ENCODE data around the gene CNPY4. TPM values are rescaled to one million over a fixed set of nuclear protein-coding genes. Genes with fewer than 3 reads are reported as not detected.
A peak's percentile ranks its signal among the peaks of the same experiment; 100 is the strongest.

CNPY4 gene
- total and polyA plus RNA-seq, 10 of the 15 experiments (the other 5 are each of a cell fraction or from before 2014, with no cell fraction given): 2.5 to 9.2 (median 6.8) TPM

GRCh38 chr7:100156331-100157068, 37.1 kb downstream of the CNPY4 start (continued):
- TF ChIP-seq CEBPZ (IDR thresholded peaks at IDR 0.05; ENCODE audit: low read depth, low read length) (no peak), SIX5 (IDR thresholded peaks at IDR 0.05; ENCODE audit: low read depth, low read length, severe bottlenecking) (no peak)

GRCh38 chr7:100157069-100157333, 37.6 kb downstream of the CNPY4 start:
- H3K27ac ChIP-seq (ENCODE audit: control insufficient read depth, insufficient read depth): no peak overlapping the region
- peaks cover 16% of the 10 kb centered on the region for H3K79me2 ChIP-seq (ENCODE audit: control insufficient read depth, insufficient read depth, low read length)
- no TSS peak for BruUV-seq (replicated peaks)
- ATAC-seq (no peak), DNase-seq (ENCODE audit: low read depth, low spot score) (no peak), FAIRE-seq (no peak)
- peaks cover 0 to 15% of the 10 kb centered on the region in 2 experiments for H3K36me3 ChIP-seq (ENCODE audit: control insufficient read depth in 2 of 2, insufficient read depth in 2 of 2, low read length in 1 of 2)
- in situ Hi-C loops (cut with MboI): no loop called here
- H3K4me1 ChIP-seq (ENCODE audit: control insufficient read depth, insufficient read depth, low read length): peaks cover 13% of the 10 kb centered on the region; the same call in 1 of the 2 replicates
- RAD21 ChIA-PET (ENCODE audit: unreplicated experiment): interaction anchor here (0.7 to 1.4 kb wide), 5 partner anchors 8 to 251 kb away, joined by 3 to 8 read pairs (median 4); partner anchors contain the start of genes GAL3ST4 and LAMTOR4
- POLR2A ChIA-PET: interaction anchor here (0.8 to 3.7 kb wide), 6 partner anchors 9 to 538 kb away, joined by 3 to 28 read pairs (median 4); partner anchors contain the start of genes AP4M1, GAL3ST4, LAMTOR4 and MCM7
- SMC1A ChIA-PET (ENCODE audit: uncharacterized antibody, unreplicated experiment): interaction anchor here (1.0 to 1.3 kb wide), 4 partner anchors 28 to 53 kb away, joined by 3 to 4 read pairs (median 3); no protein-coding TSS in a partner anchor
- no peaks in the 10 kb centered on the region for H3K9me3 ChIP-seq (replicated peaks; ENCODE audit: control insufficient read depth, insufficient read depth, low read length)
- H3K4me3 ChIP-seq: peak overlapping the region; percentile 89; the same call in 1 of the 2 replicates
- 78% methylated on average over 5 of the region's 5 CpGs for WGBS (ENCODE audit: insufficient coverage, insufficient replicate concordance, low lambda C conversion rate, missing lambda C conversion rate)
- H3K9ac ChIP-seq (ENCODE audit: control insufficient read depth, insufficient read depth, low read length): peak overlapping the region; percentile 80; the same call in 1 of the 2 replicates
- H4K20me1 ChIP-seq (ENCODE audit: control insufficient read depth, insufficient read depth): no peaks in the 10 kb centered on the region
- peak overlapping the region; percentile 95 for H3K4me2 ChIP-seq (ENCODE audit: control insufficient read depth, insufficient read depth)
- CTCF ChIA-PET: interaction anchor here (1.0 to 2.7 kb wide), 10 partner anchors 8 to 73 kb away, joined by 3 to 9 read pairs (median 5); partner anchors contain the start of genes GAL3ST4 and LAMTOR4
- H2AFZ ChIP-seq (ENCODE audit: control insufficient read depth, low read depth, low read length): no peak overlapping the region
- TF ChIP-seq HCFC1 (IDR thresholded peaks at IDR 0.05; ENCODE audit: low read length) (no peak), YBX1 (IDR thresholded peaks at IDR 0.05) (no peak), KAT2A (conservative IDR thresholded peaks at IDR 0.05; ENCODE audit: control insufficient read depth, low read depth, low read length) (no peak), EP300 (IDR thresholded peaks at IDR 0.05; ENCODE audit: borderline replicate concordance in 1 of 2, control insufficient read depth in 1 of 2, low read depth in 2 of 2, low read length in 2 of 2) (no peak), ZNF24 (IDR thresholded peaks at IDR 0.05) (no peak), EED (IDR thresholded peaks at IDR 0.05; ENCODE audit: low read depth) (no peak), MTA2 (IDR thresholded peaks at IDR 0.05; ENCODE audit: low read depth) (no peak), CBX5 (IDR thresholded peaks at IDR 0.05; ENCODE audit: low read depth) (no peak)
- H3K27me3 ChIP-seq (replicated peaks in 1 of 2; ENCODE audit: control insufficient read depth in 2 of 2, insufficient read depth in 2 of 2, low read length in 1 of 2): no peaks in the 10 kb centered on the region
- intact Hi-C loops (cut with micrococcal nuclease; ENCODE audit: unreplicated experiment): no loop called here

Measured in GM12878 (cell line).